KMS-11 (cell line): ENCODE measurements around the gene TOMM7.
A peak's percentile ranks its signal among the peaks of the same experiment; 100 is the strongest.

Experiments
- H2AFZ ChIP-seq: fragments of 200-600 bp; sonication (generic); 2 replicates; pipeline ENCODE4 v1.6.1; 2016; ENCODE audit warnings: antibody characterized with exemption, mixed run types, low read depth
- H3K27ac ChIP-seq: fragments of 200-600 bp; sonication (generic); 2 replicates; pipeline ENCODE4 v1.6.1; 2016; ENCODE audit warnings: mild to moderate bottlenecking, mixed run types
- H3K27me3 ChIP-seq: fragments of 200-600 bp; sonication (generic); 2 replicates; pipeline ENCODE4 v1.6.1; 2017; ENCODE audit warnings: mild to moderate bottlenecking, low read depth, mixed run types, moderate library complexity; ENCODE audit not compliant: insufficient read depth
- H3K36me3 ChIP-seq: fragments of 200-600 bp; sonication (generic); 2 replicates; pipeline ENCODE4 v1.6.1; 2017; ENCODE audit warnings: mild to moderate bottlenecking, mixed run types; ENCODE audit not compliant: insufficient read depth
- H3K4me1 ChIP-seq: fragments of 200-600 bp; sonication (generic); 2 replicates; pipeline ENCODE4 v1.6.1; 2016; ENCODE audit warnings: mild to moderate bottlenecking, low read depth, mixed run types; ENCODE audit not compliant: poor library complexity, severe bottlenecking
- H3K4me2 ChIP-seq: fragments of 200-600 bp; sonication (generic); 2 replicates; pipeline ENCODE4 v1.7.0; 2016; ENCODE audit warnings: mild to moderate bottlenecking, mixed run types
- H3K4me3 ChIP-seq: fragments of 200-600 bp; sonication (generic); IDR thresholded peaks from 2 replicates; pipeline ENCODE4 v1.6.1; 2017; ENCODE audit warnings: low read depth, low read length, mixed read lengths; ENCODE audit not compliant: insufficient read depth
- H3K79me2 ChIP-seq: fragments of 200-600 bp; sonication (generic); 2 replicates; pipeline ENCODE4 v1.6.1; 2016; ENCODE audit warnings: low read depth, mixed run types; ENCODE audit not compliant: insufficient read depth
- H3K9ac ChIP-seq: fragments of 200-600 bp; sonication (generic); 2 replicates; pipeline ENCODE4 v1.6.1; 2016; ENCODE audit warnings: mild to moderate bottlenecking, mixed run types
- H4K20me1 ChIP-seq: fragments of 200-600 bp; sonication (generic); 2 replicates; pipeline ENCODE4 v1.6.1; 2016; ENCODE audit warnings: mild to moderate bottlenecking, mixed run types; ENCODE audit not compliant: insufficient read depth
- TF ChIP-seq, protein P1 (sequence below): fragments of 200-600 bp; sonication (generic); conservative IDR thresholded peaks from 2 replicates; pipeline ENCODE4 v1.6.1; 2017; ENCODE audit warnings: low read depth, mild to moderate bottlenecking, antibody characterized with exemption, low read length, moderate library complexity, mixed read lengths

TOMM7 gene

DNA sequence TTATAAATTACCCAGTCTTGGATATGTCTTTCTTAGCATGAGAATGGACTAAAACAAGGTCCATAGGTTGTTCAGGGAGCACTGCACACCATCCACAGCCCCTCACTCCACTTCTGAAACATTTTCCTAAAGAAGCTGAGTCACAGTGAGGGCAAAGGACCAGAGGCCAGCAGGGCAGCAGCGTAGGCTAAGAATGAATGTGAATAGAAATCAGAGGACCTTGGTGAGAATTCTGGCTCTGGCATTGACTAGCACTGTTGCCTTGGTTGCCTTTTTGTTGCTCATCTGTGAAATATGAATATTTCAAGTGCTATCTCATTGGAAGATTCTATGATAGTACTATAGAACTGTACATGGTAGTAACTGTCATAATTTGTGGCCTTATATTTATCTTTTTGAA lies 41.7 kb upstream of the TOMM7 start:
- H2AFZ ChIP-seq, result no peak overlapping the region
- H3K27ac ChIP-seq, result no peak overlapping the region
- no peaks in the 10 kb centered on the region for H4K20me1 ChIP-seq
- H3K4me2 ChIP-seq, result no peak overlapping the region
- H3K4me1 ChIP-seq, result no peaks in the 10 kb centered on the region
- no peaks in the 10 kb centered on the region for H3K36me3 ChIP-seq
- no peaks in the 10 kb centered on the region for H3K27me3 ChIP-seq
- no peaks in the 10 kb centered on the region; the same call in 1 of the 2 replicates for H3K79me2 ChIP-seq
- no peak overlapping the region for H3K4me3 ChIP-seq
- TF ChIP-seq, protein P1, sequence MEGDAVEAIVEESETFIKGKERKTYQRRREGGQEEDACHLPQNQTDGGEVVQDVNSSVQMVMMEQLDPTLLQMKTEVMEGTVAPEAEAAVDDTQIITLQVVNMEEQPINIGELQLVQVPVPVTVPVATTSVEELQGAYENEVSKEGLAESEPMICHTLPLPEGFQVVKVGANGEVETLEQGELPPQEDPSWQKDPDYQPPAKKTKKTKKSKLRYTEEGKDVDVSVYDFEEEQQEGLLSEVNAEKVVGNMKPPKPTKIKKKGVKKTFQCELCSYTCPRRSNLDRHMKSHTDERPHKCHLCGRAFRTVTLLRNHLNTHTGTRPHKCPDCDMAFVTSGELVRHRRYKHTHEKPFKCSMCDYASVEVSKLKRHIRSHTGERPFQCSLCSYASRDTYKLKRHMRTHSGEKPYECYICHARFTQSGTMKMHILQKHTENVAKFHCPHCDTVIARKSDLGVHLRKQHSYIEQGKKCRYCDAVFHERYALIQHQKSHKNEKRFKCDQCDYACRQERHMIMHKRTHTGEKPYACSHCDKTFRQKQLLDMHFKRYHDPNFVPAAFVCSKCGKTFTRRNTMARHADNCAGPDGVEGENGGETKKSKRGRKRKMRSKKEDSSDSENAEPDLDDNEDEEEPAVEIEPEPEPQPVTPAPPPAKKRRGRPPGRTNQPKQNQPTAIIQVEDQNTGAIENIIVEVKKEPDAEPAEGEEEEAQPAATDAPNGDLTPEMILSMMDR, result no peak
- H3K9ac ChIP-seq, result no peak overlapping the region

DNA sequence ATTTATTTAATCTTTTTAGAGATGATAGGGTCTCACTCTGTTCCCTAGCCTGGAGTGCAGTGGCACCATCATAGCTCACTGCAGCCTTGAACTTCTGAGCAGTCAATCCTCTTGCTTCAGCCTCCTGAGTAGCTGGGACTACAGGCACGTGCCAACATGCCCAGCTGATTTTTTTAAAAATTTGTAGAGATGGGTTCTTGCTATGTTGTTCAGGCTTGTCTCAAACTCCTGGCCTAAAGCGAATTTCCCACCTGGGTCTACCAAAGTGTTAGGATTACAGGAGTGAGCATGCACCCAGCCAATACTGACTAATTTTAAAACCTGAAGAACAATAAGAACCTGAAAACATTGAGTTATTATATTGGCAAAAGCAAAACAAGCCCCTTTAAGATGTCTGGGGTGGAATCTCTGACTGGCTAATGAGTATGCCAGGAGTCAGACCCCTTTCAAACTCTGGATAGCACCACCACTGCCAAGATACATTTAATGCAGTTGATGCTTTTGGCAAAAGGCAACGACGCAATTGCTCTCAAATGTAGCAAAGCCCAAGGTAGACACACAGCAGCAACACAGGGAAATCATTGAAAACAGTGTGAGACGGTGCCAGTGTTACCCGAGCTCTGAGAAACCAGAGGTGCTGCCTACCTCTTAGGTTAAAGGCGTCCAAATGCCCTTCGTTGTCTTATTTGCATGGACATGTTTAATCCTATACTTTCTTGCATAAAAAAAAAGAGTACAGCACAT lies 40.7 kb upstream of the TOMM7 start:
- no peak overlapping the region for H3K27ac ChIP-seq

DNA sequence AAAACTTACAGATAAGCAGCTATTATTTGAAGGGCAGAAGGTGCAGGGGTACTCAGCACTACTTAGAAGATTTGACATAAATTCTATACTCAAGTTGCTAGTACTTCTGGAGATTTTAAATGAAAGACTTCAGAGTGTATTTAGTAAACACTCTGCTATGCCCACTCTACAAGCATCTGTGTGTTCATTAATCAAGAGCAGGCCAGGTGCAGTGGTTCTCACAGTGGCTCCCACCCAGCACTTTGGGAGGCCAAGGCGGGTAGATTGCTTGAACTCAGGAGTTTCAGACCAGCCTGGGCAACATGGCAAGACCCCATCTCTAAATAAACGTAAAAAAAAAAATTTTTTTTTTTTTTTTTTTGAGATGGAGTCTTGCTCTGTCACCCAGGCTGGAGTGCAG lies 38.9 kb upstream of the TOMM7 start:
- Histone ChIP-seq H3K36me3 (peaks cover 6% of the 10 kb centered on the region; the same call in 1 of the 2 replicates), H2AFZ (no peak overlapping the region), H3K27me3 (no peaks in the 10 kb centered on the region), H3K4me2 (no peak overlapping the region), H3K4me3 (no peak overlapping the region), H3K79me2 (no peaks in the 10 kb centered on the region; the same call in 1 of the 2 replicates), H3K27ac (no peak overlapping the region; the same call in 1 of the 2 replicates), H4K20me1 (no peaks in the 10 kb centered on the region), H3K9ac (no peak overlapping the region), H3K4me1 (peaks cover 6% of the 10 kb centered on the region)
- TF ChIP-seq, protein P1, result no peak

More for the DNA sequence above, 40.7 kb upstream of the TOMM7 start:
- H3K36me3 ChIP-seq, result peaks cover 2% of the 10 kb centered on the region; the same call in 1 of the 2 replicates
- H3K4me3 ChIP-seq, result no peak overlapping the region
- H4K20me1 ChIP-seq, result no peaks in the 10 kb centered on the region
- no peak overlapping the region for H3K4me2 ChIP-seq
- TF ChIP-seq, protein P1, result no peak
- H3K27me3 ChIP-seq, result no peaks in the 10 kb centered on the region
- H3K79me2 ChIP-seq, result no peaks in the 10 kb centered on the region; the same call in 1 of the 2 replicates
- H2AFZ ChIP-seq, result no peak overlapping the region
- H3K4me1 ChIP-seq, result no peaks in the 10 kb centered on the region
- no peak overlapping the region for H3K9ac ChIP-seq

DNA sequence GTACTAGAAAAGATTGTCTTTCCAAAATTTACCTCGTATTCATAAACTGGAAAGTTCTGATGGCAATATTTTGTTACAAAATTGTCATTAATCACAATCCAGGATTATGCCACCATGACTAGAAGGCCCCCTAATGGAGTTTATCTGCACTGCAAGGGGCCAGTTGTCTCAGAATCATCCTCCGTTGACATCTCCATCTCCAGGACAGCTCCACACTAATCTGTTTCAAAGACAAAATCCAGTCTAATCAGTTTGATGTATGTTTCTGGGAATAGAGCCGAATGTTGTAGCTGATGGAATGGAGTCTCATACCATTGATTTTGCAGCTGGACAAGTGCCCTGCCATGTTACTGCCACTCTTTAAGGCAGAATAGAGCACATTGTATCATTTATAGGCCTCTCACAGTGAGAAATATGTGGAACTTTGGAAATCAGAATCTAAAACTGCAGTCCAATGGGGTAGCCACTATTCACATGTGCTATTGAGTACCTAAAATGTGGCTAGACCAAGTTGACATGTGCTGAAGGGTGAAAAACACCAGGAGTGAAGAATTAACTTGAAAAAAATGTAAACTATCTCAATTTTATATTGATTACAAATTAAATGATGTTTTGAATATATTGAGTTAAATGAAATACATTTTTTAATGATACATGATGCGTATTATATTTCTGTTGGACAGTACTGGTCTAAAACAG lies 38.3 kb upstream of the TOMM7 start:
- no peak overlapping the region for H3K4me2 ChIP-seq

More for the DNA sequence above, 38.3 kb upstream of the TOMM7 start:
- TF ChIP-seq, protein P1, result peak; percentile 86
- Histone ChIP-seq H3K27me3 (no peaks in the 10 kb centered on the region), H2AFZ (no peak overlapping the region), H3K9ac (no peak overlapping the region), H4K20me1 (no peaks in the 10 kb centered on the region), H3K4me3 (no peak overlapping the region), H3K36me3 (peaks cover 6% of the 10 kb centered on the region; the same call in 1 of the 2 replicates), H3K4me1 (peaks cover 12% of the 10 kb centered on the region), H3K27ac (peak overlapping the region; percentile 10; the same call in 1 of the 2 replicates), H3K79me2 (peaks cover 5% of the 10 kb centered on the region)
